GM21381 (cell line): ENCODE measurements around the gene SARS2.
"Not testable (repeated sequence)": the region's sequence is repeated elsewhere in the genome, so short reads cannot be mapped to it uniquely, and the experiment has no call there.

Experiments used
- ATAC-seq: cut with Tn5 transposase; IDR thresholded peaks from one replicate; pipeline ENCODE4 v1.9.1; 2021; ENCODE audit warnings: mild to moderate bottlenecking, moderate library complexity; ENCODE audit not compliant: unreplicated experiment

SARS2 gene

GRCh38 chr19:38929929-38930775 is at the start of gene SARS2:
Gene SARS2, minus strand, starts transcription at chr19:38930763. Its CDS starts 27 bp downstream, at chr19:38930736.
- ATAC-seq, result peak; percentile 66

- no peak for ATAC-seq
Observed at GRCh38 chr19:38979812-38980211, 49.2 kb upstream of the SARS2 start.

GRCh38 chr19:38978326-38978689 is 47.7 kb upstream of the SARS2 start:
- ATAC-seq, result no peak

GRCh38 chr19:38977445-38978325 is 47.1 kb upstream of the SARS2 start:
- ATAC-seq, result no peak

GRCh38 chr19:38975861-38976271 is 45.3 kb upstream of the SARS2 start:
- ATAC-seq, result no peak

GRCh38 chr19:38975214-38975860 is 44.8 kb upstream of the SARS2 start, which contains the start of gene FBXO17:
Gene FBXO17, minus strand, starts transcription at chr19:38975742. Its CDS starts 25,423 bp downstream, at chr19:38950319.
- ATAC-seq, result no peak

- no peak for ATAC-seq
Observed at GRCh38 chr19:38974624-38975213, 44.2 kb upstream of the SARS2 start.

GRCh38 chr19:38971672-38972071 is 41.1 kb upstream of the SARS2 start:
- no peak for ATAC-seq

- ATAC-seq, result no peak
Observed at GRCh38 chr19:38970664-38971532, 40.3 kb upstream of the SARS2 start.

GRCh38 chr19:38966149-38966548 is 35.6 kb upstream of the SARS2 start:
- ATAC-seq, result not testable (repeated sequence)

- ATAC-seq, result no peak
Observed at GRCh38 chr19:38964738-38965137, 34.2 kb upstream of the SARS2 start.

- ATAC-seq, result no peak
Observed at GRCh38 chr19:38959618-38960017, 29.1 kb upstream of the SARS2 start.

- no peak for ATAC-seq
Observed at GRCh38 chr19:38958301-38958700, 27.7 kb upstream of the SARS2 start.

- ATAC-seq, result no peak
Observed at GRCh38 chr19:38956264-38956663, 25.7 kb upstream of the SARS2 start.

- no peak for ATAC-seq
Observed at GRCh38 chr19:38953677-38954076, 23.1 kb upstream of the SARS2 start.

GRCh38 chr19:38952395-38953165 is 22.0 kb upstream of the SARS2 start:
- no peak for ATAC-seq

GRCh38 chr19:38951187-38951586 is 20.6 kb upstream of the SARS2 start:
- no peak for ATAC-seq

- ATAC-seq, result no peak
Observed at GRCh38 chr19:38949580-38950367, 19.2 kb upstream of the SARS2 start.
